RWPE1 (cell line): ENCODE results near the gene AFG1L.

Experiments
- CTCF ChIA-PET: fragments of 350-600 bp; sonication (Branson Sonifier 250); formaldehyde crosslinking; extraction: SDS; loops from one replicate; lab custom pipeline; 2021; lab: Yijun Ruan, JAX
- POLR2A ChIA-PET: fragments of 400-600 bp; formaldehyde crosslinking; extraction: SDS; loops from one replicate; lab custom pipeline; 2020; ENCODE audit warnings: antibody characterized with exemption; ENCODE audit not compliant: low non-redundant PET; lab: Yijun Ruan, JAX
- DNase-seq: peaks from one replicate; pipeline ENCODE4 v3.0.0; 2012; ENCODE audit warnings: low spot score
- H3K27ac ChIP-seq: fragments of 450-650 bp; 2 replicates; pipeline ENCODE4 v1.5.1; 2017
- TF ChIP-seq, protein P1 (sequence below): fragments of 450-650 bp; conservative IDR thresholded peaks from 2 replicates; pipeline ENCODE4 v1.5.1; 2017; ENCODE audit warnings: low read depth, mild to moderate bottlenecking

Gene AFG1L

GRCh38 chr6:108363889-108364313 lies 69.0 kb downstream of the AFG1L start:
- CTCF ChIA-PET: interaction anchor here (0.5 to 0.6 kb wide), 4 partner anchors 18 to 1314 kb away, joined by 3 to 6 read pairs (median 4); no protein-coding TSS in a partner anchor
- POLR2A ChIA-PET: no interaction called here
- TF ChIP-seq, protein P1, sequence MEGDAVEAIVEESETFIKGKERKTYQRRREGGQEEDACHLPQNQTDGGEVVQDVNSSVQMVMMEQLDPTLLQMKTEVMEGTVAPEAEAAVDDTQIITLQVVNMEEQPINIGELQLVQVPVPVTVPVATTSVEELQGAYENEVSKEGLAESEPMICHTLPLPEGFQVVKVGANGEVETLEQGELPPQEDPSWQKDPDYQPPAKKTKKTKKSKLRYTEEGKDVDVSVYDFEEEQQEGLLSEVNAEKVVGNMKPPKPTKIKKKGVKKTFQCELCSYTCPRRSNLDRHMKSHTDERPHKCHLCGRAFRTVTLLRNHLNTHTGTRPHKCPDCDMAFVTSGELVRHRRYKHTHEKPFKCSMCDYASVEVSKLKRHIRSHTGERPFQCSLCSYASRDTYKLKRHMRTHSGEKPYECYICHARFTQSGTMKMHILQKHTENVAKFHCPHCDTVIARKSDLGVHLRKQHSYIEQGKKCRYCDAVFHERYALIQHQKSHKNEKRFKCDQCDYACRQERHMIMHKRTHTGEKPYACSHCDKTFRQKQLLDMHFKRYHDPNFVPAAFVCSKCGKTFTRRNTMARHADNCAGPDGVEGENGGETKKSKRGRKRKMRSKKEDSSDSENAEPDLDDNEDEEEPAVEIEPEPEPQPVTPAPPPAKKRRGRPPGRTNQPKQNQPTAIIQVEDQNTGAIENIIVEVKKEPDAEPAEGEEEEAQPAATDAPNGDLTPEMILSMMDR: no peak
- no peak overlapping the region for H3K27ac ChIP-seq
- DNase-seq: peak; percentile 14

- TF ChIP-seq, protein P1: no peak
- POLR2A ChIA-PET: no interaction called here
- no peak overlapping the region for H3K27ac ChIP-seq
- DNase-seq: no peak
- CTCF ChIA-PET: interaction anchor here (0.7 kb wide), 1 partner anchor 1474 kb away, joined by 4 read pairs; no protein-coding TSS in a partner anchor
Measured at GRCh38 chr6:108364470-108364869, 69.6 kb downstream of the AFG1L start.

DNA sequence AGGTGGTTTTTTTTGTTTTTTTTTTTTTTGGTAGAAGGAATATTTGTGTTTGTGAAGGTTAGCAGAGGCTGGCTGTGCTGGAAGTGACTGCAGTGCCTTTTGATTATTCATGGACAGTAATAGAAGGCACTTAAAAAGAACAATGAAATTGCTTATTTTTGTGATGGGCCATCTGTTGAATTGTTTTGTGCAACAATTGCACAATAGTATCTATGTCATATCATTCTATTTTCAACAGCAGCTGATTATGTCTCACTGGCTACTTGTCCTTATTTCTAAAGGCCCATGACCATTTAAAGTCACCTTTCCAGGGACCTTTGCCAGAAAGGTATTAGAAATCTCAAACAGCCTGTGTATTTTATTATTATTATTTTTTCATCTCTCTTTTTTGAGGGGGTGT lies 70.6 kb downstream of the AFG1L start:
- TF ChIP-seq, protein P1: no peak
- H3K27ac ChIP-seq: no peak overlapping the region
- CTCF ChIA-PET: interaction anchor here (0.6 kb wide), 1 partner anchor 113 kb away, joined by 4 read pairs; no protein-coding TSS in a partner anchor
- POLR2A ChIA-PET: no interaction called here
- no peak for DNase-seq

GRCh38 chr6:108366236-108366635 lies 71.4 kb downstream of the AFG1L start:
- H3K27ac ChIP-seq: no peak overlapping the region
- TF ChIP-seq, protein P1: no peak
- ChIA-PET POLR2A (no interaction called here), CTCF (interaction anchor here (0.9 kb wide), 1 partner anchor 106 kb away, joined by 4 read pairs; no protein-coding TSS in a partner anchor)
- no peak for DNase-seq

GRCh38 chr6:108368431-108369030 lies 73.7 kb downstream of the AFG1L start:
- POLR2A ChIA-PET: no interaction called here
- CTCF ChIA-PET: no interaction called here
- H3K27ac ChIP-seq: no peak overlapping the region
- TF ChIP-seq, protein P1: no peak
- no peak for DNase-seq

- no peak for DNase-seq
- no peak overlapping the region for H3K27ac ChIP-seq
- CTCF ChIA-PET: no interaction called here
- POLR2A ChIA-PET: no interaction called here
- TF ChIP-seq, protein P1: no peak
Measured at GRCh38 chr6:108380876-108381275, 86.0 kb downstream of the AFG1L start.
